Measurements from ENCODE around the gene HLTF.

DNA sequence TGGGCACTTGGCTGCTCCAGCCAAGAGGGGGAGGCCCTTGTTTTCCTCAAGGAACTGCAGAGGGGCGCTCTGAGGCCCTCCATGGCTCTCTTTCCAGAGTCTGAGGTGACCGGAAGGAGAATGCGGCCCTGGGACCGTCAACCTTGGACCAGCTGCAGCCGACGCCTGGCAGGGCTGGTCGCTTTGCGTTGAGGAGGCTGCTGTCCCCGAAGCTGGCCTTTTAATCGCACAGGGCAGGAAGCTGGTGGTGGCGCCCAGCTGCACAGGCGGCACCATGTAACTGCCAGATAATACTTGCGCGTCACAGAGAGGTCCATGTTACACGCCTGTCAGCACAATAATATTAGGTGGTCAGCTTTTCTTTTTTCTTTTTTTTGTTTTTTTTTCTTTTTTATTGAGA lies 875 bp upstream of the HLTF start:
- TF ChIP-seq NFRKB (IDR thresholded peaks at IDR 0.05) (no peak), TARDBP (IDR thresholded peaks at IDR 0.05) (no peak), FOXK2 (IDR thresholded peaks at IDR 0.05) (no peak), LEF1 (IDR thresholded peaks at IDR 0.05; ENCODE audit: borderline replicate concordance) (no peak), SP1 (IDR thresholded peaks at IDR 0.05) (no peak), FOXA1 (IDR thresholded peaks at IDR 0.05) (no peak)
